ENCODE results near the gene TRAF3. TPM values are rescaled to one million over a fixed set of nuclear protein-coding genes. Genes with fewer than 3 reads are reported as not detected.

The TRAF3 gene
- total and polyA plus RNA-seq, 2 experiments from 2014 or later: 6.3 to 19.7 TPM

GRCh38 chr14:102795060-102795925, 18.0 kb downstream of the TRAF3 start:
- H3K36me3 ChIP-seq: no peaks in the 10 kb centered on the region
- no peak overlapping the region for H3K4me3 ChIP-seq
- H3K27me3 ChIP-seq: no peaks in the 10 kb centered on the region
- no peaks in the 10 kb centered on the region for H3K9me3 ChIP-seq (ENCODE audit: low read depth)
- TF ChIP-seq CTCF (IDR thresholded peaks at IDR 0.05; ENCODE audit: low read depth, low read length): peak; percentile 54
- H3K27ac ChIP-seq: no peak overlapping the region
- DNase-seq (ENCODE audit: low read depth in 1 of 2, low spot score in 1 of 2): peak in 1 of 2 donors; percentile 94
- H3K4me1 ChIP-seq (ENCODE audit: low read depth): no peaks in the 10 kb centered on the region

- Histone ChIP-seq H3K36me3 (no peaks in the 10 kb centered on the region), H3K27me3 (no peaks in the 10 kb centered on the region), H3K4me1 (ENCODE audit: low read depth) (no peaks in the 10 kb centered on the region), H3K4me3 (no peak overlapping the region), H3K9me3 (ENCODE audit: low read depth) (no peaks in the 10 kb centered on the region), H3K27ac (no peak overlapping the region)
- TF ChIP-seq CTCF (IDR thresholded peaks at IDR 0.05; ENCODE audit: low read depth, low read length): no peak
- no peak for DNase-seq (ENCODE audit: low read depth in 1 of 2, low spot score in 1 of 2)
Measured at GRCh38 chr14:102796661-102797190, 19.5 kb downstream of the TRAF3 start.

- no peaks in the 10 kb centered on the region for H3K9me3 ChIP-seq (ENCODE audit: low read depth)
- no peaks in the 10 kb centered on the region for H3K36me3 ChIP-seq
- no peak overlapping the region for H3K27ac ChIP-seq
- no peaks in the 10 kb centered on the region for H3K4me1 ChIP-seq (ENCODE audit: low read depth)
- TF ChIP-seq CTCF (IDR thresholded peaks at IDR 0.05; ENCODE audit: low read depth, low read length): no peak
- no peak for DNase-seq (ENCODE audit: low read depth in 1 of 2, low spot score in 1 of 2)
- no peaks in the 10 kb centered on the region for H3K27me3 ChIP-seq
- H3K4me3 ChIP-seq: no peak overlapping the region
Measured at GRCh38 chr14:102798926-102799325, 21.7 kb downstream of the TRAF3 start.

- TF ChIP-seq CTCF (IDR thresholded peaks at IDR 0.05; ENCODE audit: low read depth, low read length): no peak
- no peaks in the 10 kb centered on the region for H3K36me3 ChIP-seq
- H3K4me1 ChIP-seq (ENCODE audit: low read depth): no peaks in the 10 kb centered on the region
- no peak overlapping the region for H3K4me3 ChIP-seq
- peak in 1 of 2 donors; percentile 83 for DNase-seq (ENCODE audit: low read depth in 1 of 2, low spot score in 1 of 2)
- no peaks in the 10 kb centered on the region for H3K9me3 ChIP-seq (ENCODE audit: low read depth)
- H3K27me3 ChIP-seq: no peaks in the 10 kb centered on the region
- H3K27ac ChIP-seq: no peak overlapping the region
Measured at GRCh38 chr14:102799684-102800562, 22.7 kb downstream of the TRAF3 start.

GRCh38 chr14:102802834-102803523, 25.7 kb downstream of the TRAF3 start:
- no peak for TF ChIP-seq CTCF (IDR thresholded peaks at IDR 0.05; ENCODE audit: low read depth, low read length)
- H3K4me3 ChIP-seq: no peak overlapping the region
- no peaks in the 10 kb centered on the region for H3K36me3 ChIP-seq
- DNase-seq (ENCODE audit: low read depth in 1 of 2, low spot score in 1 of 2): no peak
- H3K27me3 ChIP-seq: no peaks in the 10 kb centered on the region
- no peak overlapping the region for H3K27ac ChIP-seq
- no peaks in the 10 kb centered on the region for H3K9me3 ChIP-seq (ENCODE audit: low read depth)
- H3K4me1 ChIP-seq (ENCODE audit: low read depth): peaks cover 9% of the 10 kb centered on the region

Data from cardiac muscle cell (in vitro differentiated cells and primary cell).